NCI-H1436 treated with DMSO at 0.1 percent for 48 hours (cell line): Measurements from ENCODE around the gene C2orf81.
A peak's percentile ranks its signal among the peaks of the same experiment; 100 is the strongest.
"Not testable (repeated sequence)": the region's sequence is repeated elsewhere in the genome, so short reads cannot be mapped to it uniquely, and the experiment has no call there.

Experiments
- DNase-seq: peaks from one replicate; lab custom pipeline; 2025; lab: John Stamatoyannopoulos, UW

The C2orf81 gene

GRCh38 chr2:74421221-74421870, at the start of gene C2orf81, which contains the start of gene WDR54:
Gene C2orf81, minus strand, starts transcription at chr2:74421619. Its CDS starts 59 bp downstream, at chr2:74421560.
Gene WDR54, plus strand, starts transcription at chr2:74421730. Its CDS starts 424 bp downstream, at chr2:74422154.
- peak; percentile 60 for DNase-seq

GRCh38 chr2:74470742-74471141, 49.3 kb upstream of the C2orf81 start:
- not testable (repeated sequence) for DNase-seq

DNA sequence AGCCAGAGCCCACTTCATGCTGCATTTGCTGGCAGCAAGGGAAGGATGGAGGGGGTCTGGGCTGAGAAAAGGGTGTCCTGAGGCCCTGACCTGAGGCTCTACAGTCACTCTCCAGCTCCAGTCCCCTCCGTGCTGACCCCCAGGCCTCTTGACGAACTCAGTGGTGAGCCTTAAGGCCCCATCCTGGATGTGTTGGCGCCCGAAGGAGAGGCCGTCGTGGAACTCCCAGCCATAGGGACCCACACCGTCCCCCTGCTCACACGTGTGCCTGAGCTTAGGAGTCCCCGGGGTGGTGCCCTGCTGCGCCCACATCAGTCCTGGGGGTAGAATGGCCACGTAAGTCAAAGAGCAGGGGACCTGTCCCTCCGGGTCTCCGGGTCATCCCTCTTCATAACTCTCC, 43.0 kb upstream of the C2orf81 start:
- no peak for DNase-seq

DNA sequence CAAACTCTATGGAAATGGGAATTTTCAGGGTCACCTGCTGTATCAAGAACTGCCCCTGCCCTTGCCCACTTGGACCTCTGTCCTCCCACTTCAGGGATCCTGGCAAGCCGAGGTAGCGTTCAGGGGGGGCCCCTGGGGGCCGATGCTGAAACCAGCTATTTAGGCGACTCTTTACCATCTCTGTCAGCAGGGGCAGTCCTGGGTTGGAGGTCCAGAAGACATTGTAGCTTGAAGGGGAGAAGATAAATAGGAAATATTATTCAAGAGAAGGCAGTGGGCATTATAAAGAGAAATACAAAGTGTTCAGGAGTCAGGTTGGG, 41.3 kb upstream of the C2orf81 start:
- no peak for DNase-seq

GRCh38 chr2:74462054-74462785, 40.8 kb upstream of the C2orf81 start:
- no peak for DNase-seq

- DNase-seq: no peak
Measured at GRCh38 chr2:74461187-74462053, 40.0 kb upstream of the C2orf81 start.

DNA sequence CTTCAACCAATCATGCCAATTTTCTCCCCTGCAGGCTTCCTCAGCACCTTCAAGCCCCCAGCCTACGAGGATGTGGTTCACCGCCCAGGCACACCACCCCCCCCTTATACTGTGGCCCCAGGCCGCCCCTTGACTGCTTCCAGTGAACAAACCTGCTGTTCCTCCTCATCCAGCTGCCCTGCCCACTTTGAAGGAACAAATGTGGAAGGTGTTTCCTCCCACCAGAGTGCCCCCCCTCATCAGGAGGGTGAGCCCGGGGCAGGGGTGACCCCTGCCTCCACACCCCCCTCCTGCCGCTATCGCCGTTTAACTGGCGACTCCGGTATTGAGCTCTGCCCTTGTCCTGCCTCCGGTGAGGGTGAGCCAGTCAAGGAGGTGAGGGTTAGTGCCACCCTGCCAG, 38.8 kb upstream of the C2orf81 start:
- not testable (repeated sequence) for DNase-seq

- not testable (repeated sequence) for DNase-seq
Measured at GRCh38 chr2:74459503-74460118, 38.2 kb upstream of the C2orf81 start.

DNA sequence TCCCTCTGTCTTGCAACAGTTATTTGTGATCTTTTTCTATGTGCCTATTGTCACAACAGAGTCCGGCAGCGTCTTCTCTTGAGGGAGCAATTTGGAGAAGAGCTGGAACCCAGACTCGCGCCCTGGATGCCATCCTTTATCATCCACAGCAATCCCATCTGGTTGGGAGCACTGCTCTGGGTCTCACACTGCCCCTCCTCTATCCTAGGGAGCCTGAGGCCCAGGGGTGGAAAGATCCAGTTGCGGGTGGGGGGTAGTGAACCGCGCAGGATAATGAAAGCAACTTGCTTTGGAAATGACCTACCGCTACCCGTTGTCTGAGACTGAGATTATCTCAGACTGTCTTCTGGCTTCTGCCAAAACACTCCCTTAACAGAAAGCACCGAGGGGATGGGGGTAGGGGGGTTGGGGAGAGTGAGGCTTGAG, 37.5 kb upstream of the C2orf81 start:
- no peak for DNase-seq

- peak; percentile 98 for DNase-seq
Measured at GRCh38 chr2:74458132-74458937, 36.9 kb upstream of the C2orf81 start, which contains the start of gene WBP1. Gene WBP1, plus strand, starts transcription at chr2:74458438. Its CDS starts 165 bp downstream, at chr2:74458603.

DNA sequence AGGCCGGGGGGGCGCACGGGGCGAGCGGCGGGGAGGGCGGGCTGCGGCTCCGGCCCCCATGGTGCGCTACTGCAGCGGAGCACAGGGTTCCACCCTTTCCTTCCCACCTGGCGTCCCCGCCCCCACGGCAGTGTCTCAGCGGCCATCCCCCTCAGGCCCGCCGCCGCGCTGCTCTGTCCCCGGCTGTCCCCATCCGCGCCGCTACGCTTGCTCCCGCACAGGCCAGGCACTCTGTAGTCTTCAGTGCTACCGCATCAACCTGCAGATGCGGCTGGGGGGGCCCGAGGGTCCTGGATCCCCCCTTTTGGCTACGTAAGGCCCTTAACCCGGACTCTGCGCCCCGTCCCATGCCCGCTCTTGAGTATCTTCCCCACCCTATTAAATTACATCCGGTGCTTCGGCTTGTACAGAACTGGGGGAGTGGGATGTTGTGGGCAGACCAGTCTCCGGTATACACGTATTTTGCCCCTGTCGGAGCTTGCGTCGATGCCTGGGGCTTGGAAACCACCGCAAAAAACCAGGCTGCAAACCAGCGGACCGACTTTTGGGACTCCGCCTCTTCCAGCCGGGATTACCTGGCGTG, 36.2 kb upstream of the C2orf81 start:
- DNase-seq: no peak

DNA sequence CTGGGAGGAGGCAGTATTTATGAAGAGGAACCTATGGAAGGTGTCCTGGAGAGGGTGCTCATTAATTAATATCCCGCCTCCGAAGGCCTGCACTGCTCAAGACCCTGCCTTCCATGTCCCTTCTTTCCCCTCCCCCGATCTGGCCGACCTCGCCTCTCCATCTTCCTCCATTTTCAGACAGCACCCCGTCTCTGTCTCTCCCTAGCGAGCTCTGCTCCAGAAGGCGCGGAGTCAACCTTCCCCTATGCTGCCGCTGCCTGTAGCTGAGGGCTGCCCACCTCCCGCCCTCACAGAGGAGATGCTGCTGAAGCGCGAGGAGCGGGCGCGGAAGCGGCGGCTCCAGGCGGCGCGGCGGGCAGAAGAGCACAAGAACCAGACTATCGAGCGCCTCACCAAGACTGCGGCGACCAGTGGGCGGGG, 35.7 kb upstream of the C2orf81 start:
- DNase-seq: no peak

DNA sequence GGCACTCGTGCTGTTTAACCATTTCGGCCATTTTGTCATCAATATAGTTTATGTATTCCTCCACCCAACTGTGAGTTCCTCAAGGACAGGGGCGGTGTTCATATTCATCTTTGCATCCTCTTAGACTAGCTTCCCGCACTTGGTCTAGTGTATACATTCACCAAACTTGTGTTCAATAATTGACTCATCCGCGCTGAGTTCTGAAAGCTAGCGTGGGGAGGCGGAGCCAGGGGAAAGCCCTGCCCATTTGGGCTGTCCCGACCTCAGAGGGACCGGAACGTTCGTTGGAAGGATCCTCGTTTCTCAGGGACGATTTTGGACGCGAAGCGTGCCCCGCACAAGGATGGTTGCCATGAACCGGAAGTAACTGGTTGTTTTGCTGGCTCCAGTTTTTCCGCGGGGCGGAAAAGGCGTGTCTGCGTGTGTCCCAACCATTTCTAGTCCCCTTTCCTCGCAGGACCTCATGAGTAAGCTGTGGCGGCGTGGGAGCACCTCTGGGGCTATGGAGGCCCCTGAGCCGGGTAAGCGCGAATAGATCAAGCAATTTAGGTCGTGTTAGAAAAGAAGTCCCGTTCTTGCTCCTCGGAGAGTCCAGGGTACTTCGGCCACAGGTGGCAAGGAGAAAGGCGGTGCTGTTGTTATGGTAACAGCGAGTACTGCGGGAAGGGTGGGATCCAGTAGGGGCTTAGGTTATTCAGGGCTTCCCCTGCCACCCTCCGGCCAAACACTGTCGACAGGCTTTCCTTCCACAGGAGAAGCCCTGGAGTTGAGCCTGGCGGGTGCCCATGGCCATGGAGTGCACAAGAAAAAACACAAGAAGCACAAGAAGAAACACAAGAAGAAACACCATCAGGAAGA, 33.5 kb upstream of the C2orf81 start, which contains the start of gene INO80B:
Gene INO80B (plus strand): TSS at position 434 of the 858 bp plus-strand sequence. CDS start 30 bp downstream, at position 464.
- peak; percentile 81 for DNase-seq

- no peak for DNase-seq
Measured at GRCh38 chr2:74450570-74451190, 29.3 kb upstream of the C2orf81 start.

- DNase-seq: no peak
Measured at GRCh38 chr2:74448771-74449170, 27.4 kb upstream of the C2orf81 start.

DNA sequence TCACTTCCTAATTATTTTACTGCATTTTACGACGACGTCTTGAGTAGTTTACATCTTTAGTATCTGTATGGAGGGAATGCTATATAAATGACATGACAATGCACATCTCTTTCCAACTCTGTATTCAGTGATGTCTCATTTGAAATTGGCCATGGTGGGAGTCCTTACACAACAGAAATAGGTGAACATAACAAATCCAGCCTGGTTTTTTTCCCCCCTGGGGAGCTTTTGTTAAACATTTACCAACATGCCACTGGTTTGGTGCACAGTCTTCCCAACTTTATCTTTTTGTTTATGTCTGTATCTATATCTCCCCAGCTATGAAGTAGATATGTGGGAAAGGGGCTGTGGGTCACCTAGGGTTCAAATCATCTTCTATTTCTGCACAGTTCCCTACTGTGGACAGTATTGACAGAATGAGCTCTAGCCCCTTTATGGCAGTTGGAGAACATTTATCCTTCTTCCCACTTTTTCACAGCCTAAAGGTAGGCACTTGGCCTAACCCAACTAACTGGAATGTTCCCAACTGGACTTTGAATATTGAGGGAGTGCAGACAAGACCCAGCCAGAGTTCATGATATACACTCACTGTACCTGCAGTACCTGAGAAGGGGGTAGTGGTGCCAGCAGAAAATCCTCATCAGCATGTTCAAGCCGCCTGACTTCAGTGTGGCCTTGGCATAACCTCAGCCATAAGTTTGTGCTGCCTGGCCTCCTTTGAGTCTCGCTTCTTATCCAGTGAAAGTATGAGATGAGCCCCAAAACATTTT, 26.0 kb upstream of the C2orf81 start:
- no peak for DNase-seq

- DNase-seq: no peak
Measured at GRCh38 chr2:74444498-74445318, 23.3 kb upstream of the C2orf81 start.
